Colon (tissue), 2 donors: ENCODE results near the gene ETFB.
"Not testable (repeated sequence)": the region's sequence is repeated elsewhere in the genome, so short reads cannot be mapped to it uniquely, and the experiment has no call there.

Experiments used
- FAIRE-seq: peaks from 2 replicates; lab custom pipeline; 2012; peaks lifted over from hg19 to GRCh38; lab: Jason Lieb, UNC
- donor health status: control.
- donor health status: control.

Gene ETFB

GRCh38 chr19:51365965-51366388, at the start of gene ETFB:
Gene ETFB, minus strand, starts transcription at chr19:51366388. Its CDS starts 62 bp downstream, at chr19:51366326.
- FAIRE-seq: no peak

DNA sequence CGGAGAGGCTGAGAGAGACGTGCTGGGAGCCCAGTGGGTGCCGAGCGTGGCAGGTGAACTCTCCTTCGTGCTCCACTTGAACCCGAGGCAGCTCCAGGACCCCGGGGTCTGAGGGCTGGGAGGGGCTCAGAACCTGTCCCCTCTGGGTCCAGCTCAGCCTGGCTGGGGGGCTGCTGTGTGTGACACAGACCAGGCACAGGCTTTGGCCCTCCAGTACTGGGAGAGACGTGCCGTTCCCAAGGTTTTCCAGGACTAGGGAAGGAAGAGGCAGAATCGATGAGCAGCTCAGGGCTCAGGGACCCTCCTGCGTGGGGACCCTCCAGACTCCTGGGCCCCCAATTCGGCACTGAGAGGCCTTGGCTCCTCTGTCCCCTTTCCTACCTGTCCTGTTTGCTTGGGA, 49.0 kb upstream of the ETFB start:
- no peak for FAIRE-seq

DNA sequence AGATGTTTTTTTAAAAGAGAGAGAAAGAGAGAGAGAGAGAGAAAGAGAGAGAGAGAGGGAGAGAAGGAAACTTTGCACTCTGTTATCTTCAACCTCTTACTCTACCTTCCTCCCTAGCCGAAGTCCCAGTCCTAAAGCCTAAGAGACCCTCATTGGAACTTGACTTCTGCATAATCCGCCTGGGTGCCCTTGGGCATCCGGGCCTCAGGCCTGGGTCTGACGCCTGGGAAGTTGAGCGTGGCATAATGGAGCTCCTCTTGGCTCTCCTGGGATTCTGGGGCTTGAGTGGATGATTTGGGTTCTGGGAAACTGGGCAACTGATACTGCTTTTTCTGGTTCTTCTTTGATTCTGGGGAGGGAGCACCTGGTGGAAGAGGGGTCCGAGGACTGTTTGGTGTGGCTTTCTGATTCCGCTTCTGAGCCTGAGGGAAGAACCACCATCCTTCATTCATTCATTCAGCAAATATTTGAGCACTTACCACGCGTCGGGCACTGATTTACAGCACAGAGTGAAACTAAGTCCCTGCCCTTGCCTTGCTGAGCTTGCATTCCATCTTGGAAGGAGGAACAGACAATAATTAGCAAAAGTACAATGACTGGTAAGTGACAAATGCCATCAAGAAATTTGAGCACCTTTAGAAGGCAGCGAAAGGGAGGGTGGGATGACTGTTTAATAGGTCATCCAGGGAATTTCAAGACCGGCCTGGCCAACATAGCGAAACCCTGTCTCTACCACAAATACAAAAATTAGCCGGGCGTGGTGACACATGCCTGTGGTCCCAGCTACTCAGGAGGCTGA, 45.0 kb upstream of the ETFB start:
- no peak for FAIRE-seq

DNA sequence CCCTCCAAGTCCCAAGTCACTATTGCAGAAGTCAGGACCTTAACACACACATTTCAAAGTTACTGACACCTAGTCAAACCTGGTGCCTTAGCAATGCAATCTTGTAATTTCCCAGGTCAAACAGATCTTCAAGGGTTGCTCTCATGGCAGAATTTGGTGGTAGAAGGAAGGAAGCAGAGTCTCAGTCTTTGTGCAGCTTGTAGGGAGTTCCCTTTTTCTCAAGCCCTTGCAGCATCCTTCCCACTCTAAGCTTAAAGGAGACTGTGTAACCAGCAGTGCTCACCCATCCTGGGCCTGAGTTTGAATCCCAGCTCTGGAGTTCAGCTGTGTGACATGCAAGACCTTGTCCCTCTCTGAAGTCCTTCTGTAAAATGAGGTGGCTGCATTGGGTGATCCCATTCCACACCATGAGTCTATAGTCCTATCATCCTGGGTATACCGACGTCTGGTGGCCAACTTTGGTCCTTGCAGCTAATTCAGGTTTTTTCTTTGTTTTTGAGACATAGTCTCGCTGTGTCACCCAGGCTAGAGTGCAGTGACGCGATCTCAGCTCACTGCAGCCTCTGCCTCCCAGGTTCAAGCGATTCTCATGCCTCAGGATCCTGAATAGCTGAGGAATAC, 41.4 kb upstream of the ETFB start:
- no peak for FAIRE-seq

- no peak for FAIRE-seq
These were observed 35.9 kb upstream of the ETFB start for GRCh38 chr19:51402117-51402516.

GRCh38 chr19:51399936-51400335, 33.7 kb upstream of the ETFB start:
- not testable (repeated sequence) for FAIRE-seq

DNA sequence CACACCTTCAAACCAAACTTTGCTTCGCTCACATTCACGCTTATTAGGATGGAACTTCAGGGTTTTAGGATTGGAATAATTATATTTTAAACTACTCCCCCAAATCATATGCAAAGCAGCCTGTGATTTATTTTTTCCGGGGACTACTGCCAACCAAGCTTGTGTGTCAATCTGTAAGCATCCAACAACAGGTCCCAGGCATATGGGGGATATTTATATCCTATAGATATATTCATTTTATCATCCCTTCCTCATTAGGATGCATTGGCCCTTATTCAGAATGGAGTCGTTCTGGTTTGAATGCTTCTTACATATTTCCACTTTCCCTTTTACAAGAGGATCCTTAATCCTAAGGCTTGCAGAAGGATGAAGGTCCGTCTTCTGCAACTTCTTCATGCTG, 33.0 kb upstream of the ETFB start:
- FAIRE-seq: no peak

DNA sequence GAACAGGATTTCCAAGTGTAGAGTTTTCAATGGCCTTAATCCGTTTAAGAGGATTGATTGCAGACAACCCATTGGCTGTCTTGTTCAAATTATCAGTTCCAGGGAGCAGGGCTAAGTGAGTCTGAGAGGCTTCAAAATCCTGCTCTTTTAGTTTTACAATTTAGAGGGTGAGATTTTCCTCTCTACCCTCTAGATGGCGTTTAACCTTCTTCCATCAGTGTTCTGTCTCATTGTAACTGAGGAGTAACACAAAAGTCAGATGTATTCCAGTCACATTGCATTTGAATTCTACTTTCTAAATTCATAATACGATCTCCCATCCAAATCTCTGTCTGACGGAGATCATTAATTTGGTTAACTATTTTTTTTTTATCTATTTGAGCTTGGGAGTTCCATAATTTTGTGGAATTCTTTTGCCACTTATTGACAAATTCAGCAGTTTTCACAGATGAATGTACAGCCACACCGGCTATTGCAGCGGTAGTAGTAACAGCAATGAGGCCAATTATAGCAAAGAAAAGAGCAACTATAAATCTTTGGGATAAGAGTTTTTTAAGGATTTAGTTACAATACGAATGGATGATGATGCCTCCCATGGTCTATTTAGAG, 32.0 kb upstream of the ETFB start:
- FAIRE-seq: no peak

DNA sequence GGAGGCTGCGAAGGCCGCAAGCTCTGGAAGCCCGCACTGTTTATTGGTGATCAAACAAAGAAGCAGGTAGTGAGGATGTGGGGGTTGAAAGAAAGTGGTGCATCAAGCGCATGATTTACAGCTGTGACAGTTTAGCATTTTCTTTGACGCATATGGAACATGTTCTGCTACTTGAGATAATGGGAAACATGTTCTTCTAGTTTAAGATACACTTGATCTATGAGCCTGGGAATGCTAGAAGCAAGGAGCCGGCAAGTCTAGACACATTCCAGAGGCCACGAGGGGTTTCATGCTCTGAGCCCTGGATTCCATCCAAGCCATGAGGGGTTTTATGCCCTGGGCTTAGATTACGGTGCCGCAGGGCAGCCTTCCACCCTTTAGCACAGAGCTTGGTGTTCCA, 31.3 kb upstream of the ETFB start:
- not testable (repeated sequence) for FAIRE-seq

- FAIRE-seq: no peak
These were observed 30.0 kb upstream of the ETFB start for GRCh38 chr19:51396175-51396574.

DNA sequence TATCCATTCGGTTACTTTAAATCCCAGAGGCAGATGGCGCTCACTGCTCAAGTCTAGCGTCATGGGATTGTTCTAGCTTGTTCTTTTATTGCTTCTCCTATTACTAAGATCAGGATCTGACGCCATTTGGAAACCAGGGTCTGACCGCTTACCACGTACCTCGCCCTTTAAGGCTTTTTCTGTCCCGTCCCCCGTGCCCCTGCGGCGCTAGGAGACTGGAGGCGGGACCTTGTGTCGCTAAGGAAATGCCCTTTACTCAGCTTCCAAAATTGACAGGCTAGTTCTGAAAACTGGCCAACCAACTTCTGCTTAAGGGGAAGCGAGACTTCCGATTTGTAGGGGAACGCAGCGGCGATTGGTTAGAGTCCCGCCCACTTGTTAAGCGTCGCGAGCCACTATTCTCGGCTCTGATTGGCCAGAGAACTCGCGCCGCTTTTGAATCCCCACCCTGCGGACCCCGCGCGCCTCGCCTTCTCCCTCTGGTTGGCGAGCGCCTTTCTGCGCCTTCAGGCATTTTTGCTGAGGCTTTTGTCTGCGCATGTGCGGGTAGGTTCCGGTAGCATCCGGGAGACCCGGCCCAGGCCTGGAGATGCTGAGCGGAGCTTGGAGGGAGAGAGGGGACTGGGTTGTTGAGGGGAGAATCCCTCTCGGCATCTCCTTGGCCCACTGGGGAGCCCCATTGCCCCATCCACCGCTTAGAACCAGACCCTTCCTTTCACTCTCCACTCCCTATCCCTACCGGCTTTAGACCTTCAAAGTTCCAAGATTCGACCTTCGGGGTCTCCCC, 28.1 kb upstream of the ETFB start:
- no peak for FAIRE-seq

DNA sequence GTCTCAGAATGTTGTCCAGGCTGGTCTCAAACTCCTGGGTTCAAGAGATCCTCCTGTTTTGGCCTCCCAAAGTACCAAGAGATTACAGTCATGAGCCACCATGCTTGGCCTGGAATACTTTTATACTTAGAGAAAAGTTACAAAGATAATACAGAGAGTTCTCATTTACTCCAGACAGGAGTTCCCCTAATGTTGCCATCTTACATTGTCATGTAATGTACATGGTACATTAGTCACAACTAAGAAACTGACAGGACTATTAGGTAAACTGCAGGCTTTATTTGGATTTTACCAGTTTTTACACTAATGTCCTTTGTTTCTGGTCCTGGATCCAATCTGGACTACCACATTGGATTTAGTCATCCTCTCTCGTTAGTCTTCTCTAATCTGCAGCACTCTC, 26.5 kb upstream of the ETFB start:
- no peak for FAIRE-seq

- FAIRE-seq: no peak
These were observed 25.0 kb upstream of the ETFB start for GRCh38 chr19:51391073-51391611.

- FAIRE-seq: no peak
These were observed 23.0 kb upstream of the ETFB start for GRCh38 chr19:51389143-51389542.

DNA sequence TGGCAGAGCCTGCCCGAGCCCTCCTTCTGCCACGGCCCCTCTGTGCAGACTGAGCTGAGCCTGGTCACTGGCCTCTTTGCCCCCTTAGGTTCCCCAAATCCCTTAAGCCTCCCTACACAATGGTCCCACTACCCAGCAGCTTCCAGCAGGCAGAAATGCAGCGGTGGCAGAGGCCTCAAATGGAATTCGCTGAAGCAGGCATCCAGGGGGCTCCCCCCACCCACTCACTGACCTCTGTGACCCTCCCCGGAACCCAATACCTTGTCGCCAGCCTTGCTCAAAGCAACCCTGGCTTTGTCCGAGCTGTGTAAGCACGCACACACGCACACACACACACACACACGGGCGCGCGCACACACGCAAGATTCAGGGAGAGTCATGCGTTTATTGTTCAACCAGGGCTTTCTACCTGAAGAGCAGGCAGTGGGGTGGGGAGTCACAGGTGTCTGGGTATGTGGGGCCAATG, 21.8 kb upstream of the ETFB start, which contains the start of gene LIM2:
Gene LIM2 (minus strand): TSS at position 51 of the 466 bp plus-strand sequence. CDS start 531 bp downstream, outside the sequence.
- FAIRE-seq: no peak

DNA sequence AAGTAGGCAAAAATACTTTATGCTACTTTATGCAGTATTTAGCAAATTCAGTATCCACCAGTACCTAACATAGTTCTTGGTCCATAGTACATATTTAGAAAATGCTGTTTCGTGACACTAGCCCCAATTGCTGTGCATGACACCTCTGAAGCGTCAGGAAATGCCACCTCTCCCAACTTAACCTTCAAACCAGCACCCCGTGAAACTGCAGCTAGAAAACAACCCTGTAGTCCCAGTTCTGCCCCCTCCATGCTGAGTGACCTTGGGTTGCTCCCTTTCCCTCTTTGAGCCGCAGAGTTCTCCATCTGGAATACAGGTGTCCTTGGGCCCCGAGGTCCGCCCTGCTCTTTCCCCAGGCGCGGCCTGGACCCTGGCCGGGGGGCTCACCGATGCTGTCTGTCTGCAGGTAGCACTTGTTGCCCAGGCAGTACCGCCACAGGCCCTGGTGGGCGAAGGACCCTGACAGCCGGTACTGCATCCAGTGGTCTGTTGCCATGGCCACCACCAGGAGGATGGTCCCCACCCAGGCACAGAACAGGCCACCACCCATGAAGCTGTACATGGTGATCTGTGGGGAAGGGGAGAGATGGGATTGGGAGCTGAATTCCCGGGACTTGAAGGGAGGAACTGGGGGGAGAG, 20.8 kb upstream of the ETFB start:
- no peak for FAIRE-seq

GRCh38 chr19:51382004-51382403, 15.8 kb upstream of the ETFB start:
- no peak for FAIRE-seq

DNA sequence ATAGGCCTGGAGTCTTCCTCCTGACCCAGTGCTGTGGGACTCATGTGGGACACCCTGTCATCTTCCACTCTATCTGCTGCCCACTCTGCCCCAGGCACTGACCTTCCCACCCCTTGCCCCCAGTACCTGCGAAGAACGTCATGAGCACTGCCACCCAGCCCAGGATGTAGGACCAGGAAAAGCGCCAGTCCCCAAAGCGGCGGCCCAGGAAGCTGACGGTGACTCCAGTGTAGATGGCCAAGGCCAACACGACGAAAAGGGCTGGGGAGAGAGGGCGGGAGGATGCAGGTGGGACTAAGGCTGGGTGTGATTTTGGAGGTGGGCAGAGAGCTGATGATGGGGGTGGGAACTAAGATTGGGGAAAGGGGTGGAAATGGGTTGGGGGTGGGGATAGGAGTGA, 14.2 kb upstream of the ETFB start:
- no peak for FAIRE-seq

DNA sequence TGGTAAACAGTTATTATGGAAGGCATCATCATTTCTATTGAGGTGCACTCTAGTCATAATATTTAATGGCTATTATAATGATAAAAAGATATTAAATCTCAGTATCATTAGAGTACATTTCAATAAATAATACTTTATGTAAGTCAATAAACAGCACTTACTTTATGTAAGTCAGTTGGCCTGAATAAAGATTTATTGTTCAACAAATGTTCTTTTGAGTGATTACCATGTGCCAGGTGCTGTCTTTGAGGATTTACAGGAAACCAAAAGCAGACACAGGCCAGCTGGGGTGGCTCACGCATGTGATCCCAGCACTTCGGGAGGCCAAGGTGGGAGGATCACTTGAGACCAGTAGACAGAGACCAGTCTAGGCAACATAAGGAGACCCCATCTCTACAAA, 11.2 kb upstream of the ETFB start:
- no peak for FAIRE-seq

DNA sequence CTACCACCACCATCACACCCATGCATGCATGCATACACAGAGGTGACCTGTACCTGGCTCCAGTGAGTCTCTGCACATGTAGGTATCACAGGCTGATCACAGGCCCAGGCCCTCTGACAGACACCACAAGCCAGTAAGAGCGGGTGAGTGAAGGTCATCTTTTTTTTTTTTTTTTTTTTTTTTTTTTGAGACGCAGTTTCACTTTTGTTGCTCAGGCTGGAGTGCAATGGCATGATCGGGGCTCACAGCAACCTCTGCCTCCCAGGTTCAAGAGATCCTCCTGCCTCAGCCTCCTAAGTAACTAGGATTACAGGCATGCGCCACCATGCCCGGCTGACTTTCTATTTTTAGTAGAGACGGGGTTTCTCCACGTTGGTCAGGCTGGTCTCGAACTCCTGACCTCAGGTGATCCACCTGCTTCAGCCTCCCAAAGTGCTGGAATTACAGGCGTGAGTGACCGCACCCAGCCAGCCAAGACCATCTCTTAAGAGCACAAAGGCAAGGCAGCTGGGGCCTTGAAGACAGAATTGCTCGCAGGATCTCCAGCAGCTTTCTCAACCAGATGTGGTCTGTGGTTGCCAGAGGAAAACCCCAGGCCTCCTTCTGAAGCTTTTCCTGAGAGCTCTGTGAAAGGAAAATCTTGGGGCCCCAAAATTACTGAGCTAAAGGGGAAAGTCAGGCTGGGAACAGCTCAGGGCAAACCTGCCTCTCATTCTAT, 9.5 kb upstream of the ETFB start:
- no peak for FAIRE-seq
